ENCODE measurements around the gene CCDC24. TPM values are rescaled to one million over a fixed set of nuclear protein-coding genes. Genes with fewer than 3 reads are reported as not detected.

The CCDC24 gene
- total and polyA plus RNA-seq, 4 donors: 0.92 to 4.2 (median 2.3) TPM

DNA sequence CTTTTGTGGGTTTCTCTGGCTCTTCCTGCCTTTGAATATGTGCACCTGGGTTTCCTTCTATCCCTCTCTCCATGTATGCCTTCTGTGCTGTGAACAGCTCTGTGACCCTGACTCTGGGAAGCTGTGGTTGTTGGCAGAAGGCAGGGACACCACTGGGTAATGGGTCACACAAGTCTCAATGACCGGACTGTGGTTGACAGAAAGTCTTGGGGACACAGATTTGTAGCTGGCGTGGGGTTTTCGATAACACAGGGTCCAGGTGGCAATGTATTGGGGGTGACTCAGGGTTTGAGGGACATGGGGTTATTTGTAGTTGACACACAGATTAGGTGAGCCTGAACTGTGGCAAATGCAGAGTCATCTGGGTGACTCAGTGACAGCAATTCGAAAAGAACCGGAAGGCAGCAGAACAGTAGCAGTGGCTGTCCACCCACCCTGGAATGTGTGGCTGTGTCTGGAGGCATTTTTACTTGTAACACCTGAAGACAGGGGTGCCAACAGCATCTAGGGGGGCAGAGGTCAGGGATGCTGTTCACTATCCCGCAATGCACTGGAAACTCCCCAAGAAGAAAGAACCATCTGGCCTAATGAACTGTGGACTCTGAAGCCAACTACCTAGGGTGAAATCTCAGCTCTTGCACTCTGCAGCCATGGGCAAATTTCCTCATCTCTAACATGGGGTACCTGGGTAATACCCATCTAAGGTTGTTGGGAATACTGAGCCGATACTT, 52.8 kb downstream of the CCDC24 start:
- no peak for DNase-seq (ENCODE audit: low spot score)
- Histone ChIP-seq H3K36me3 (ENCODE audit: control insufficient read depth in 4 of 4, insufficient read depth in 3 of 4, low read depth in 1 of 4, low read length in 3 of 4) (no peaks in the 10 kb centered on the region), H3K4me3 (ENCODE audit: low read depth in 1 of 3, low read length in 3 of 3) (no peak overlapping the region), H3K9me3 (ENCODE audit: control insufficient read depth in 4 of 4, low read length in 3 of 4) (no peaks in the 10 kb centered on the region), H3K27me3 (ENCODE audit: control insufficient read depth in 4 of 4, insufficient read depth in 4 of 4, low read length in 3 of 4) (no peaks in the 10 kb centered on the region), H3K9ac (ENCODE audit: low read depth in 1 of 2, low read length in 2 of 2) (no peak overlapping the region), H3K27ac (ENCODE audit: low read depth in 1 of 2, low read length in 2 of 2) (no peak overlapping the region), H3K4me1 (ENCODE audit: control insufficient read depth in 4 of 4, insufficient read depth in 4 of 4, low read length in 3 of 4) (no peaks in the 10 kb centered on the region)
- TF ChIP-seq HNF4G (IDR thresholded peaks at IDR 0.05) (no peak), SP1 (IDR thresholded peaks at IDR 0.05) (no peak), HNF4A (conservative IDR thresholded peaks at IDR 0.05) (no peak)
- TF ChIP-seq, protein P1, sequence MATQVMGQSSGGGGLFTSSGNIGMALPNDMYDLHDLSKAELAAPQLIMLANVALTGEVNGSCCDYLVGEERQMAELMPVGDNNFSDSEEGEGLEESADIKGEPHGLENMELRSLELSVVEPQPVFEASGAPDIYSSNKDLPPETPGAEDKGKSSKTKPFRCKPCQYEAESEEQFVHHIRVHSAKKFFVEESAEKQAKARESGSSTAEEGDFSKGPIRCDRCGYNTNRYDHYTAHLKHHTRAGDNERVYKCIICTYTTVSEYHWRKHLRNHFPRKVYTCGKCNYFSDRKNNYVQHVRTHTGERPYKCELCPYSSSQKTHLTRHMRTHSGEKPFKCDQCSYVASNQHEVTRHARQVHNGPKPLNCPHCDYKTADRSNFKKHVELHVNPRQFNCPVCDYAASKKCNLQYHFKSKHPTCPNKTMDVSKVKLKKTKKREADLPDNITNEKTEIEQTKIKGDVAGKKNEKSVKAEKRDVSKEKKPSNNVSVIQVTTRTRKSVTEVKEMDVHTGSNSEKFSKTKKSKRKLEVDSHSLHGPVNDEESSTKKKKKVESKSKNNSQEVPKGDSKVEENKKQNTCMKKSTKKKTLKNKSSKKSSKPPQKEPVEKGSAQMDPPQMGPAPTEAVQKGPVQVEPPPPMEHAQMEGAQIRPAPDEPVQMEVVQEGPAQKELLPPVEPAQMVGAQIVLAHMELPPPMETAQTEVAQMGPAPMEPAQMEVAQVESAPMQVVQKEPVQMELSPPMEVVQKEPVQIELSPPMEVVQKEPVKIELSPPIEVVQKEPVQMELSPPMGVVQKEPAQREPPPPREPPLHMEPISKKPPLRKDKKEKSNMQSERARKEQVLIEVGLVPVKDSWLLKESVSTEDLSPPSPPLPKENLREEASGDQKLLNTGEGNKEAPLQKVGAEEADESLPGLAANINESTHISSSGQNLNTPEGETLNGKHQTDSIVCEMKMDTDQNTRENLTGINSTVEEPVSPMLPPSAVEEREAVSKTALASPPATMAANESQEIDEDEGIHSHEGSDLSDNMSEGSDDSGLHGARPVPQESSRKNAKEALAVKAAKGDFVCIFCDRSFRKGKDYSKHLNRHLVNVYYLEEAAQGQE (IDR thresholded peaks at IDR 0.05): no peak
- WGBS: 91% methylated on average over 7 of the region's 7 CpGs

- WGBS: 89% methylated on average over 9 of the region's 9 CpGs
- Histone ChIP-seq H3K27me3 (ENCODE audit: control insufficient read depth in 4 of 4, insufficient read depth in 4 of 4, low read length in 3 of 4) (no peaks in the 10 kb centered on the region), H3K9ac (ENCODE audit: low read depth in 1 of 2, low read length in 2 of 2) (no peak overlapping the region), H3K4me3 (ENCODE audit: low read depth in 1 of 3, low read length in 3 of 3) (no peak overlapping the region), H3K36me3 (ENCODE audit: control insufficient read depth in 4 of 4, insufficient read depth in 3 of 4, low read depth in 1 of 4, low read length in 3 of 4) (no peaks in the 10 kb centered on the region), H3K27ac (ENCODE audit: low read depth in 1 of 2, low read length in 2 of 2) (no peak overlapping the region), H3K9me3 (ENCODE audit: control insufficient read depth in 4 of 4, low read length in 3 of 4) (no peaks in the 10 kb centered on the region), H3K4me1 (ENCODE audit: control insufficient read depth in 4 of 4, insufficient read depth in 4 of 4, low read length in 3 of 4) (no peaks in the 10 kb centered on the region)
- TF ChIP-seq, protein P2, sequence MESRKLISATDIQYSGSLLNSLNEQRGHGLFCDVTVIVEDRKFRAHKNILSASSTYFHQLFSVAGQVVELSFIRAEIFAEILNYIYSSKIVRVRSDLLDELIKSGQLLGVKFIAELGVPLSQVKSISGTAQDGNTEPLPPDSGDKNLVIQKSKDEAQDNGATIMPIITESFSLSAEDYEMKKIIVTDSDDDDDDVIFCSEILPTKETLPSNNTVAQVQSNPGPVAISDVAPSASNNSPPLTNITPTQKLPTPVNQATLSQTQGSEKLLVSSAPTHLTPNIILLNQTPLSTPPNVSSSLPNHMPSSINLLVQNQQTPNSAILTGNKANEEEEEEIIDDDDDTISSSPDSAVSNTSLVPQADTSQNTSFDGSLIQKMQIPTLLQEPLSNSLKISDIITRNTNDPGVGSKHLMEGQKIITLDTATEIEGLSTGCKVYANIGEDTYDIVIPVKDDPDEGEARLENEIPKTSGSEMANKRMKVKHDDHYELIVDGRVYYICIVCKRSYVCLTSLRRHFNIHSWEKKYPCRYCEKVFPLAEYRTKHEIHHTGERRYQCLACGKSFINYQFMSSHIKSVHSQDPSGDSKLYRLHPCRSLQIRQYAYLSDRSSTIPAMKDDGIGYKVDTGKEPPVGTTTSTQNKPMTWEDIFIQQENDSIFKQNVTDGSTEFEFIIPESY (IDR thresholded peaks at IDR 0.05): no peak
- TF ChIP-seq RAD21 (IDR thresholded peaks at IDR 0.05): no peak
- TF ChIP-seq JUND (IDR thresholded peaks at IDR 0.05): no peak
- TF ChIP-seq YY1 (IDR thresholded peaks at IDR 0.05): no peak
- no peak for TF ChIP-seq HNF4G (IDR thresholded peaks at IDR 0.05)
- TF ChIP-seq FOXA2 (IDR thresholded peaks at IDR 0.05): no peak
- DNase-seq (ENCODE audit: low spot score): no peak
These were observed 53.7 kb downstream of the CCDC24 start for GRCh38 chr1:44045064-44045463.

Other genes with a start within 250 kb of the CCDC24 start
- gene ARTN, start 57.8 kb upstream of the CCDC24 start, total RNA-seq: under 1 TPM in 1 of 2 donors, not detected in 1; 0.08 TPM
- under 1 TPM in 1 of 2 donors, not detected in 1; 0.05 TPM for gene ARTN, start 57.8 kb upstream of the CCDC24 start, polyA plus RNA-seq
- 10 to 100 TPM in 1 of 2 donors, 1 to 10 TPM in 1; 9.1 to 15.1 TPM for gene IPO13, start 44.6 kb upstream of the CCDC24 start, total RNA-seq
- 10 to 100 TPM in 1 of 2 donors, 1 to 10 TPM in 1; 8.6 to 12.0 TPM for gene IPO13, start 44.6 kb upstream of the CCDC24 start, polyA plus RNA-seq
- 10 to 100 TPM in 1 of 2 donors, 1 to 10 TPM in 1; 9.3 to 20.9 TPM for gene DPH2, start 21.6 kb upstream of the CCDC24 start, total RNA-seq
- gene DPH2, start 21.6 kb upstream of the CCDC24 start, polyA plus RNA-seq: 10 to 100 TPM; 13.0 to 17.7 TPM
- 10 to 100 TPM; 69.5 to 99.5 TPM for gene ATP6V0B, start 16.6 kb upstream of the CCDC24 start, total RNA-seq
- gene ATP6V0B, start 16.6 kb upstream of the CCDC24 start, polyA plus RNA-seq: 100 to 1,000 TPM; 158 to 277 TPM
- gene B4GALT2, start 12.4 kb upstream of the CCDC24 start, total RNA-seq: 10 to 100 TPM; 12.8 to 19.4 TPM
- 10 to 100 TPM in 1 of 2 donors, 1 to 10 TPM in 1; 2.9 to 31.5 TPM for gene B4GALT2, start 12.4 kb upstream of the CCDC24 start, polyA plus RNA-seq
- 10 to 100 TPM in 1 of 2 donors, 1 to 10 TPM in 1; 1.0 to 47.7 TPM for gene SLC6A9, start 39.9 kb downstream of the CCDC24 start, total RNA-seq
- gene SLC6A9, start 39.9 kb downstream of the CCDC24 start, polyA plus RNA-seq: 1 to 10 TPM in 1 of 2 donors, under 1 TPM in 1; 0.57 to 6.1 TPM
- gene KLF17, start 127.2 kb downstream of the CCDC24 start, total RNA-seq: not detected
- not detected for gene KLF17, start 127.2 kb downstream of the CCDC24 start, polyA plus RNA-seq
- not detected for gene KLF18, start 150.0 kb downstream of the CCDC24 start, total RNA-seq
- not detected for gene KLF18, start 150.0 kb downstream of the CCDC24 start, polyA plus RNA-seq
- 10 to 100 TPM; 15.3 to 24.8 TPM for gene DMAP1, start 221.9 kb downstream of the CCDC24 start, total RNA-seq
- 10 to 100 TPM; 15.7 to 21.0 TPM for gene DMAP1, start 221.9 kb downstream of the CCDC24 start, polyA plus RNA-seq